B cell (primary cell): Measurements from ENCODE around the gene ACAN. TPM values are rescaled to one million over a fixed set of nuclear protein-coding genes. Genes with fewer than 3 reads are reported as not detected.

Source experiments
- ATAC-seq: fragments of 200-7000 bp; cut with Tn5 transposase; one replicate; pipeline ENCODE4 v1.10.0; 2021; ENCODE audit warnings: low read depth, mild to moderate bottlenecking, moderate number of reproducible peaks, moderate library complexity
- CTCF ChIA-PET: fragments of 350-600 bp; sonication (Branson Sonifier 250); formaldehyde crosslinking; loops from one replicate; lab custom pipeline; 2021; ENCODE audit warnings: antibody characterized with exemption, inconsistent platforms; lab: Charles Lee
- POLR2A ChIA-PET: fragments of 350-600 bp; sonication (Branson Sonifier 250); formaldehyde crosslinking; loops from one replicate; lab custom pipeline; 2021; ENCODE audit warnings: antibody characterized with exemption; lab: Charles Lee
- DNase-seq: peaks from one replicate; pipeline ENCODE4 v3.0.0; 2013
- H2AFZ ChIP-seq: 2 replicates; pipeline ENCODE4 v1.6.1; 2012; ENCODE audit warnings: mild to moderate bottlenecking, low read depth, low read length; ENCODE audit not compliant: insufficient read depth, poor library complexity, severe bottlenecking
- H3K27ac ChIP-seq, 2 donors: 1 replicate in 1 of 2; 2 replicates in 1 of 2; pipeline ENCODE4 v1.5.1; 2012 to 2013; ENCODE audit warnings: low read length in 2 of 2, mild to moderate bottlenecking in 2 of 2, moderate library complexity in 1 of 2
- H3K27me3 ChIP-seq, 4 experiments: fragments of 200-600 bp in 1 of 4; sonication (generic) in 1 of 4; replicated peaks in 1 of 4; 1 replicate in 2 of 4; 2 replicates in 2 of 4; pipeline versions ENCODE4 v1.6.1 to v1.7.0; 2013 to 2016; ENCODE audit warnings: low read length in 3 of 4, mild to moderate bottlenecking in 2 of 4, mixed read lengths in 1 of 4, moderate library complexity in 1 of 4; ENCODE audit not compliant: insufficient read depth in 4 of 4, control insufficient read depth in 3 of 4; ENCODE audit errors: control extremely low read depth in 1 of 4
- H3K36me3 ChIP-seq, 2 experiments: replicated peaks in 1 of 2; 1 replicate in 1 of 2; 2 replicates in 1 of 2; pipeline versions ENCODE4 v1.6.1 to v1.7.1; 2013; ENCODE audit warnings: low read length in 1 of 2; ENCODE audit not compliant: insufficient read depth in 2 of 2, control insufficient read depth in 1 of 2; ENCODE audit errors: control extremely low read depth in 1 of 2, extremely low read depth in 1 of 2
- H3K4me1 ChIP-seq, 2 donors: fragments of 200-600 bp in 1 of 2; sonication (generic) in 1 of 2; 1 replicate in 1 of 2; 2 replicates in 1 of 2; pipeline versions ENCODE4 v1.5.1 to v1.6.1; 2013 to 2017; ENCODE audit warnings: low read length in 2 of 2; ENCODE audit not compliant: control insufficient read depth in 2 of 2, insufficient read depth in 2 of 2
- H3K4me2 ChIP-seq: replicated peaks from 2 replicates; pipeline ENCODE3; 2012; ENCODE audit warnings: mild to moderate bottlenecking, low read depth, low read length; ENCODE audit not compliant: poor library complexity, severe bottlenecking
- H3K4me3 ChIP-seq, 5 experiments: fragments of 200-600 bp in 1 of 5; sonication (generic) in 1 of 5; 1 replicate in 3 of 5; 2 replicates in 2 of 5; pipeline versions ENCODE4 v1.5.1 to v1.7.0; 2011 to 2016; ENCODE audit warnings: low read length in 4 of 5, mild to moderate bottlenecking in 4 of 5, low read depth in 2 of 5, control low read depth in 1 of 5, moderate library complexity in 1 of 5; ENCODE audit not compliant: insufficient read depth in 1 of 5; ENCODE audit errors: control extremely low read depth in 1 of 5, extremely low read depth in 1 of 5
- H3K79me2 ChIP-seq: fragments of 200-600 bp; sonication (generic); one replicate; pipeline ENCODE4 v1.6.0; 2016; ENCODE audit warnings: low read length; ENCODE audit not compliant: control insufficient read depth, insufficient read depth
- H3K9ac ChIP-seq: fragments of 200-600 bp; sonication (generic); 2 replicates; pipeline ENCODE4 v1.6.1; 2017; ENCODE audit warnings: mild to moderate bottlenecking, low read length, moderate library complexity
- H3K9me3 ChIP-seq, 3 donors: one replicate each; pipeline versions ENCODE4 v1.6.1 to v1.7.1; 2013; ENCODE audit warnings: low read length in 2 of 3; ENCODE audit not compliant: control insufficient read depth in 2 of 3, insufficient read depth in 1 of 3; ENCODE audit errors: control extremely low read depth in 1 of 3
- H4K20me1 ChIP-seq: 2 replicates; pipeline ENCODE4 v1.6.0; 2012; ENCODE audit warnings: mild to moderate bottlenecking, low read length; ENCODE audit not compliant: insufficient read depth, control insufficient read depth, poor library complexity, severe bottlenecking
- H3K27ac Mint-ChIP-seq: one replicate; pipeline ENCODE4 v1.8.0; 2021; ENCODE audit warnings: mixed read lengths
- H3K27me3 Mint-ChIP-seq: one replicate; pipeline ENCODE4 v1.8.0; 2021; ENCODE audit warnings: mixed read lengths
- H3K4me1 Mint-ChIP-seq: one replicate; pipeline ENCODE4 v1.8.0; 2021; ENCODE audit warnings: mixed read lengths
- H3K4me3 Mint-ChIP-seq: one replicate; pipeline ENCODE4 v1.8.0; 2021; ENCODE audit warnings: mixed read lengths
- H3K9me3 Mint-ChIP-seq: one replicate; pipeline ENCODE4 v1.8.0; 2022; ENCODE audit warnings: mixed read lengths; ENCODE audit not compliant: insufficient read depth
- EZH2 ChIP-seq: IDR thresholded peaks from 2 replicates; pipeline ENCODE4 v1.6.1; 2012; ENCODE audit warnings: borderline replicate concordance, low read depth, mild to moderate bottlenecking, moderate library complexity, low read length; ENCODE audit not compliant: insufficient read depth, poor library complexity, severe bottlenecking
- WGBS: methylation state at CpG from one replicate; pipeline ENCODE4 v1.1.5; 2013; ENCODE audit warnings: missing lambda C conversion rate; ENCODE audit not compliant: insufficient coverage; 5-methylcytosine and 5-hydroxymethylcytosine counted together
- intact Hi-C: fragments of 100-400 bp; cut with micrococcal nuclease; formaldehyde crosslinking; loops from one replicate; pipeline ENCODE4 v1.10.0; 2022
- polyA minus RNA-seq: library from RNA; depleted of rRNA, polyadenylated mRNA; stranded (reverse); fragments of >200 nt; gene quantifications from 2 replicates; pipeline ENCODE4 v1.2.3, GENCODE V29; 2012
- polyA plus RNA-seq: library from polyadenylated mRNA; depleted of rRNA; stranded (reverse); fragments of >200 nt; gene quantifications from 2 replicates; pipeline ENCODE4 v1.2.3, GENCODE V29; 2012
- total RNA-seq, 2 donors: library from RNA; stranded (reverse); fragments of 120-200 nt in 1 of 2; gene quantifications; 1 replicate in 1 of 2; 2 replicates in 1 of 2; pipeline versions ENCODE4 v1.2.3 to v1.2.4, GENCODE V29; 2013 to 2022
- TF ChIP-seq, protein P1 (sequence below): fragments of 200-600 bp; IDR thresholded peaks from one replicate; pipeline ENCODE4 v1.8.0; 2022; ENCODE audit warnings: antibody characterized with exemption, mild to moderate bottlenecking

ACAN gene
- total RNA-seq: not detected in 2 replicates
- 0.14 TPM for total RNA-seq (2013)
- polyA plus RNA-seq: 0.01 TPM in 1 of 2 replicates, not detected in the other
- 0.07 TPM in 1 of 2 replicates, not detected in the other for polyA minus RNA-seq

DNA sequence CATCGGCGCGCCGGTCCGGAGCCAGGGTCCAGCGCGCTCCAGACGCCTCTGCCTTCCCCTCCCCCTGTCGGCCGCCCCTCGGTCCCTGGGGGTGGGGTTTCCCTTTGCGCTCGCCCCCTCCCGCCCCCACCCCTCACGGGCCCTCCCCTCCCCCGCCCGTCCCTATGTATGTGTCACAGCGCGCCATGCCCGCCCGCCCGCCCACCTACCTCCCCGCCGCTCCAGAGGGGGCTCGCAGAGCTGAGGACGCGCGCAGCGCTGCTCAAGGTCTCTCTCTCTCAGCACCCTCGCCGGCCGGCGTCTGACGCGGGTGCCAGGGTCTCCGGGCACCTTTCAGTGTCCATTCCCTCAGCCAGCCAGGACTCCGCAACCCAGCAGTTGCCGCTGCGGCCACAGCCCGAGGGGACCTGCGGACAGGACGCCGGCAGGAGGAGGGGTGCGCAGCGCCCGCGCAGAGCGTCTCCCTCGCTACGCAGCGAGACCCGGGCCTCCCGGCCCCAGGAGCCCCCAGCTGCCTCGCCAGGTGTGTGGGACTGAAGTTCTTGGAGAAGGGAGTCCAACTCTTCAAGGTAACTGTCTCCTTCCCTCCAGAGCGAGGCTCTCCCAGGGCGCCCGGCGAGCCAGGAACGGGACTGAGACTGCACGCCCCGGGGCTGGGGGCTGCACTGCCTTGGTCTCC is at the start of gene ACAN:
ACAN (plus strand) TSS at position 196 of the 679 bp plus-strand sequence. CDS start 32,771 bp downstream, outside the sequence.
- H3K9ac ChIP-seq: peak within 1 kb of the TSS; percentile 32
- Mint-ChIP-seq H3K9me3 (no peaks in the 10 kb centered on the region), H3K4me3 (peak within 1 kb of the TSS; percentile 84), H3K4me1 (peaks cover 15% of the 10 kb centered on the region), H3K27ac (no peak within 1 kb of the TSS), H3K27me3 (peaks cover 64% of the 10 kb centered on the region)
- peaks cover 10 to 20% of the 10 kb centered on the region in 2 donors for H3K4me1 ChIP-seq
- 6% methylated on average over 36 of the region's 61 CpGs for WGBS
- peak within 1 kb of the TSS in 2 of 5 experiments; percentile 21 to 29 for H3K4me3 ChIP-seq
- H3K27me3 ChIP-seq: peaks cover 0 to 58% (median 23%) of the 10 kb centered on the region in 4 experiments
- intact Hi-C loops: no loop called here
- ChIA-PET CTCF (no interaction called here), POLR2A (no interaction called here)
- H3K79me2 ChIP-seq: no peaks in the 10 kb centered on the region
- no peak for ATAC-seq
- no peak for TF ChIP-seq EZH2
- TF ChIP-seq, protein P1, sequence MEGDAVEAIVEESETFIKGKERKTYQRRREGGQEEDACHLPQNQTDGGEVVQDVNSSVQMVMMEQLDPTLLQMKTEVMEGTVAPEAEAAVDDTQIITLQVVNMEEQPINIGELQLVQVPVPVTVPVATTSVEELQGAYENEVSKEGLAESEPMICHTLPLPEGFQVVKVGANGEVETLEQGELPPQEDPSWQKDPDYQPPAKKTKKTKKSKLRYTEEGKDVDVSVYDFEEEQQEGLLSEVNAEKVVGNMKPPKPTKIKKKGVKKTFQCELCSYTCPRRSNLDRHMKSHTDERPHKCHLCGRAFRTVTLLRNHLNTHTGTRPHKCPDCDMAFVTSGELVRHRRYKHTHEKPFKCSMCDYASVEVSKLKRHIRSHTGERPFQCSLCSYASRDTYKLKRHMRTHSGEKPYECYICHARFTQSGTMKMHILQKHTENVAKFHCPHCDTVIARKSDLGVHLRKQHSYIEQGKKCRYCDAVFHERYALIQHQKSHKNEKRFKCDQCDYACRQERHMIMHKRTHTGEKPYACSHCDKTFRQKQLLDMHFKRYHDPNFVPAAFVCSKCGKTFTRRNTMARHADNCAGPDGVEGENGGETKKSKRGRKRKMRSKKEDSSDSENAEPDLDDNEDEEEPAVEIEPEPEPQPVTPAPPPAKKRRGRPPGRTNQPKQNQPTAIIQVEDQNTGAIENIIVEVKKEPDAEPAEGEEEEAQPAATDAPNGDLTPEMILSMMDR: no peak
- H2AFZ ChIP-seq: peak within 1 kb of the TSS; percentile 16
- no peaks in the 10 kb centered on the region for H3K9me3 ChIP-seq
- no peaks in the 10 kb centered on the region for H4K20me1 ChIP-seq
- peak; percentile 12 for DNase-seq
- peak within 1 kb of the TSS; percentile 66 for H3K4me2 ChIP-seq
- no peaks in the 10 kb centered on the region for H3K36me3 ChIP-seq
- H3K27ac ChIP-seq: no peak within 1 kb of the TSS

DNA sequence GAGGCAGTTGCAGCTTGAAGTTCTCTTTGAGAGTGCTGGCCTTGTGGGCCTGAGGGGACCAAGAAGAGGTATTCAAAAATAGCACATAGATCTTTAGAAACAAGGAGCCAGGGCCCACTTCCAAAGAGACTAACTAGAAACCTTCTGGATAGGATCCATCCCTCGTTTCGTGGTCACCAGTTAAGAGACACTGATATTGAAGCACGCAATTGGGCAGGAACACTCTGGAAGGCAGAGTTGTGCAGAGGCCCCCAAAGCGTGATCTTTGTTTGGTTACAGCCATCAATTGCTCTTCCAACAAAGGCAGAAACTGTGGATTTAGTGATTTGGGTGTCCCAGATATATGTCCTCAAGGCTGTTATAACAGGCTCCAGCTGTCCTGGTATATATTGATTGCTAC is 46.7 kb upstream of the ACAN start:
- WGBS: 86% methylated on average over 4 of the region's 4 CpGs
- DNase-seq (no peak), ATAC-seq (no peak)
- Histone ChIP-seq H3K4me2 (no peak overlapping the region), H3K9me3 (peaks cover 0 to 3% (median 0%) of the 10 kb centered on the region in 3 donors), H2AFZ (no peak overlapping the region), H3K79me2 (no peaks in the 10 kb centered on the region), H3K27ac (no peak overlapping the region), H3K36me3 (no peaks in the 10 kb centered on the region), H3K4me1 (no peaks in the 10 kb centered on the region), H4K20me1 (no peaks in the 10 kb centered on the region), H3K9ac (no peak overlapping the region), H3K27me3 (no peaks in the 10 kb centered on the region), H3K4me3 (no peak overlapping the region)
- H3K4me1 Mint-ChIP-seq: peaks cover 2% of the 10 kb centered on the region
- ChIA-PET POLR2A (no interaction called here), CTCF (no interaction called here)
- H3K4me3 Mint-ChIP-seq: no peak overlapping the region
- TF ChIP-seq, protein P1: no peak
- no peak for TF ChIP-seq EZH2
- intact Hi-C loops: no loop called here
- H3K27me3 Mint-ChIP-seq: peaks cover 24% of the 10 kb centered on the region
- H3K27ac Mint-ChIP-seq: no peak overlapping the region
- peaks cover 2% of the 10 kb centered on the region for H3K9me3 Mint-ChIP-seq
